Activated naive CD4-positive, alpha-beta T cell treated with anti-CD3 and anti-CD28 coated beads, Interleukin-2, amount 50 U/mL, for 24 hours (primary cell): ENCODE results near the gene COL13A1.

ENCODE experiments used
- H3K27ac Mint-ChIP-seq: one replicate; pipeline ENCODE4 v1.8.0; 2021; ENCODE audit warnings: mild to moderate bottlenecking, mixed read lengths
- H3K27me3 Mint-ChIP-seq: one replicate; pipeline ENCODE4 v1.8.0; 2021; ENCODE audit warnings: mixed read lengths
- H3K36me3 Mint-ChIP-seq: one replicate; pipeline ENCODE4 v1.8.0; 2021; ENCODE audit warnings: mixed read lengths
- H3K4me1 Mint-ChIP-seq: one replicate; pipeline ENCODE4 v1.8.0; 2021; ENCODE audit warnings: mixed read lengths
- H3K4me3 Mint-ChIP-seq: one replicate; pipeline ENCODE4 v1.8.0; 2021; ENCODE audit warnings: mild to moderate bottlenecking, mixed read lengths
- H3K9me3 Mint-ChIP-seq: one replicate; pipeline ENCODE4 v1.8.0; 2021; ENCODE audit warnings: mixed read lengths

COL13A1 gene

DNA sequence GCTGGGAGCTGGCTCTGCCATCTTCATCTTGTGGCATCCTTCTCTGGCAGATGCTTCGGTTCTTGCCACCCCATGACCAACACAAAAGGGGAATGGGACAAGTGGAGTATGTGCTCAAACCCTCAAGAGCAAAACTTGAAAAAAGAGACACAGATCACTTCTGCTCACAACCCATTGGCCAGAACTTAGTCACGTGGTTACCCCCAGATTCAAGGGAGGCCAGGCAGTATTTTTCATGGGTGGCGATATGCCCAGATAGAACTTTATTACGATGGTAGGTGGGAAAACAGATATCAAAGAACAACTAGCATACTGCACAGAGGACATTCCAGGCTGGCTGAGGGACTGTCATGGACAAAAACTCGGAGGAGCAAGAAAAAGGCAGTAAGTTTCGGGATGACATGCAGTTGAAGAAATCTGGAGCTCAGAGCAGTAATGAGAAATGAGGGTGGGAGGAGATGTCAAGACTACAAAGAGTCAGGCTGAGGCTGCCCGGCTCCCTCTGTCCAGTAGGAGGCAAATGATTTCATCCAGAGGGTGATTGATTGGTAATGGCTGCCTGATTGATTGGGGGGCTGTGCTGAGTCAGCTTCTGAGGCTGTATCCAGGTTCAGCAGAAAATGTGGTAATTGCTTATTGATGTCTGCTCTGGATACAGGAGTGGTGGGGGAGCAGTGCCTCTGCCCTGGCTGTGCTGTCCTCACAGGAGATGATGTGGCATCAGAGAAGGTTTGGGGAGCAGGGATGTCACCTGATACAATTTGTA lies 25.3 kb downstream of the COL13A1 start:
- Mint-ChIP-seq H3K27me3 (peaks cover 5% of the 10 kb centered on the region), H3K4me3 (no peak overlapping the region), H3K4me1 (no peaks in the 10 kb centered on the region)

DNA sequence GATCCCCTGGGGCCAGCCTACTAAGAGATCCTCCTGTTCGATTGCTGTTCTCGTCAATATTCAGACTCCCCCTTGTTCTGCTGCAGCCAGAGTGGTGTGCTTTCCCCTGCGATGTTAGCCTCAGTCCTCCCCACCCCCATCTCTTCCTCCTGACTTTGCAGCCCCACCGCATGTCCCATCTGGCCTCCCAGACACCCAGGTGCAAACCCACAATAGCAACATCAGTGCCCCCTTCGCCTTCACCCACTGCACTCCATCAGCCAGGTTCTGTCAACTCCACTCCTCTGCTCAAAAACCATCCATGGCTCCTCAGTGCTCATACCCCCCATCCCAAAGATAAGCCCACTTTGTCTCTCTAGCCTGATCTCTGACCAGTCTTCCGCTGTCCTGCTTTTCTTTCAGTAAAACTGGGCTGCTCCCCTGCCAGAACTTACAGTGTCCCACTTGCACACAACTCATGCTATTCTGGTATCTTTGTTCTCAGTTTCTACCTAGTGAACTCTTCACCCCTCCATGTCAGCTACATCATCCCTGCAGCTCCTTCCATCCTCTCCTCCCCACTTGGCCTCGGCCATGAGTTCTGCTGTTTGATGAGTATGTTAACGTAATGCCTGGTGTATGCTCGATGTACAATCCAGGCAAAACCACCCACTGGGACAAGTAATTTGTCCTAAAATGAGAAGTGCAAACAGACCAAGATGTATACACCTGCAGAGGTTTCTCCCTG lies 26.6 kb downstream of the COL13A1 start:
- Mint-ChIP-seq H3K27ac (no peak overlapping the region), H3K9me3 (no peaks in the 10 kb centered on the region), H3K4me1 (no peaks in the 10 kb centered on the region), H3K27me3 (peaks cover 7% of the 10 kb centered on the region), H3K36me3 (no peaks in the 10 kb centered on the region), H3K4me3 (no peak overlapping the region)

More for the DNA sequence above, 25.3 kb downstream of the COL13A1 start:
- Mint-ChIP-seq H3K9me3 (no peaks in the 10 kb centered on the region), H3K27ac (no peak overlapping the region), H3K36me3 (no peaks in the 10 kb centered on the region)

DNA sequence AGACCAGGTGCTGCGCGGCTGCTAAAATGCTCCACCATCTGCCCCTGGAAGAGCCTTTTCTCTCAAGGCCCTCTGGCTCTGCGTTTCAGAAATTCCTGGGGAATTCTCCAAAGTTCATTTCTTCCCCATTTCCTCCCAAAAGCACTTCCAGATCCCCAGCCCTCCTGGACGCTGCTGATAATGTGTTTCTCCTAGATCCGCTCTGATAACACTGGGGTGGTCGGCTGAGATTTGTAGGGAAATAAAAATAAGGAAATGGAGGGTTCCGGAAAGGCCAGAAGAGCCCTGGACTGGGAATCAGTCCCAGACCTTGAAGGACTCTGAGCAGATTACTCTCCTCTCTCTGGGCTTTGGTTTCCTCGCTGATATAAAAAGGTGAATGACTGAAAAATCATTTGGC lies 28.1 kb downstream of the COL13A1 start:
- Mint-ChIP-seq H3K4me1 (no peaks in the 10 kb centered on the region), H3K36me3 (no peaks in the 10 kb centered on the region), H3K27ac (no peak overlapping the region), H3K9me3 (no peaks in the 10 kb centered on the region), H3K27me3 (peaks cover 10% of the 10 kb centered on the region), H3K4me3 (no peak overlapping the region)

DNA sequence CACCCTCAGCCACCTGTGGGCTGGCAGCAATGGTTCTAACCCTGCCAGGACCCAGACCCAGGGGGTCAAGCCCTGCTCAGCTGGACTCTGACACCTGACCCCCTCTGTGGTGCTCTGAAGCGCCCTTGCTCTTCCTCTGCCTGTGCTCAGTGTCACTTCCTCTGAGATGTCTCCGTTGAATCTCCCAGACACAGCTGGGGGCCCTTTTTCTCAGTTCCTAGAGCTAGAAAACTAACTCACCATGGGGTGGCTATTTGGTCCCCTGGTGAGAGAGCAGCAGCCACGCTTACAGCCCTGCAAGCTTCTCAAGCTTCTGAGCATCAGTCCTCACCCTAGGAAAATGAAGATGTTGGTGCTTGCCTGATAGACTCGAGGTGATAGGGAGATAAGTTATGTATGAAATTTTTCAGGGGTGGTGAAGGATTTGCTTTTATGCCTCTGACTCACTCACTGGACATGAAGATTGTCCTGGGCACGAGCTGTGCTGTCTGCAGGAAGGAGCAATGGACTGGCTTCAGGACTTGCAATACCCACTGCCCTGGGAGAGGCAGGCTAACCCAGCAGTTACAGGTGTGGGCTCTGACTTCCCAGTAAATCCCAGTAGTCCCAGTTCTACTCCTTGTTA lies 29.6 kb downstream of the COL13A1 start:
- no peak overlapping the region for H3K4me3 Mint-ChIP-seq
- H3K4me1 Mint-ChIP-seq: no peaks in the 10 kb centered on the region
- H3K9me3 Mint-ChIP-seq: no peaks in the 10 kb centered on the region
- H3K36me3 Mint-ChIP-seq: no peaks in the 10 kb centered on the region
- H3K27me3 Mint-ChIP-seq: peaks cover 13% of the 10 kb centered on the region
- H3K27ac Mint-ChIP-seq: no peak overlapping the region

DNA sequence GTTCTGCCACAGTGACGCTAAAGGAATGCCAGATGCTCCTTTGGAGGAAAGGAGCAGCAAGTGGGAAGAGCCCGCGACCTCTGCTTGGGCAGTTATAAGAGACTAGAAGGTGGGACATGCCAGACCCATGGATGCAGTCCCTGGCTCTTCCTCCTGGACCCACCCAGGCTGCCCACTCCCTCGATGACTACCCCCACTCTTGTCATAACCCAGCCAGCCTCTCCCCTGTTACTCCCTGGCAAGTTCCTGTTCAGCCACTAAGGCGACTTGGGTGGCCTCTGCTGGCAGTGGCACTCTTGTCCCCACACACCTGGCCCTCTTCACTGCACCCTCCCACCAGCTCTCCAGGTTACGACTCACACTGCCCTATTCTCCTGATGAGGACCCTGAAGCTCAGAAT lies 33.5 kb downstream of the COL13A1 start:
- no peak overlapping the region for H3K4me3 Mint-ChIP-seq
- H3K27ac Mint-ChIP-seq: no peak overlapping the region
- H3K9me3 Mint-ChIP-seq: no peaks in the 10 kb centered on the region
- H3K27me3 Mint-ChIP-seq: peaks cover 8% of the 10 kb centered on the region
- no peaks in the 10 kb centered on the region for H3K36me3 Mint-ChIP-seq
- H3K4me1 Mint-ChIP-seq: no peaks in the 10 kb centered on the region

DNA sequence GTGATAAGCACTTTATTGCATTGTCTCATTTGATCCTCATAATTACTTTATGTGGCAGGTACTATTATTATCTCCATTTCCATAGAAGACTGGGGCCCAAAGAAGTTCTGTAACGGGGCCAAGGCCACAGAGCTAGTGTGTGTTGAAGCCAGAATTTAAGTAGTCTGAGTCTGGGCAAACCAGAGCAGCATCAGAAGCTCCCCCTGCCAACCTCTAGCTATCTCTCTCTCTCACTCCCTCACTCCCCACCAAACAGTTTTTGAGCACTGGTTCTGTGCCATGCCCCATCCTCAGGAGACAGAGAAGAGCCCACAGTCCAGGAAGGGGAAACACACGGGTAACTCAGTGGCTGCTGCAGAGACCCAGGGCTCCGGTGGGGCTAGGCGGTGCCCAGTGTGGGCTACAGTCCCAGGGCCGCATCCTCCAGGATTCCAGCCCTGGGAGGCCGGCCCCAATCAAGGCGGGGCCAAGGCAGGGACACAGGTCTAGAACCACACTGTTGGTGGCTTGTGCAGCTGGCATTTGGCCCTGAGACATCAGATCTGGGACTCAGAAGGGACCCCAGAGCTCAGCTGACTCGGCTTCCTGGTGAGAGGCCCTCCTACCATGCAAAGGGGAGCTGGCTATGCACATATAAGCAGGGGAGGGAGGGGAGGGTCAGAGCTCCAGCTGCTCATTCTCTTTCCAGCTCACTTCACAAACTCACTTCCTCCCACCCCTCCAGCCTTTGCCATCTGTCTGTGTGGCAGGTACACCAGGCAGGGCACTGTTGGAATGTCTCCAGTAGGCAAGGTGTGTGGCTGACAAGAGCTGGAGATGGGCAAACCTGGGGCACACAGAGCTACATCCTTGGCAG lies 34.4 kb downstream of the COL13A1 start:
- Mint-ChIP-seq H3K27me3 (peaks cover 8% of the 10 kb centered on the region), H3K4me1 (no peaks in the 10 kb centered on the region), H3K36me3 (no peaks in the 10 kb centered on the region), H3K9me3 (no peaks in the 10 kb centered on the region), H3K4me3 (no peak overlapping the region), H3K27ac (no peak overlapping the region)

DNA sequence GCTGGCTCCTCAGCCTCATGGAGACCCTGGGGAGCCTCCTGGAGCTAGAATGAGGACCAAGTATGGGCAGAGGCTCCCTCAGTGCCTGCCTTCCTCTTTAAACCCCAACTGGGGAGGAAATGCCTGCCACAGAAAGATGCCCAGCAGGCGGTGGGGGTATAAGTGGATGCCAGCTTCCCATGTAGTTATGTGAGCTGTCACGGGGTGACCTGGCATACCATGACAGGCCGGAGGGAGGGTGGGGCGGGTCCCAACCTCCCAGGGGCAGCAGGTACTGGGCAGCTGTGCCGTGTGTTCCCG lies 35.0 kb downstream of the COL13A1 start:
- Mint-ChIP-seq H3K4me3 (no peak overlapping the region), H3K4me1 (no peaks in the 10 kb centered on the region), H3K36me3 (no peaks in the 10 kb centered on the region), H3K9me3 (no peaks in the 10 kb centered on the region), H3K27ac (no peak overlapping the region), H3K27me3 (peaks cover 8% of the 10 kb centered on the region)

DNA sequence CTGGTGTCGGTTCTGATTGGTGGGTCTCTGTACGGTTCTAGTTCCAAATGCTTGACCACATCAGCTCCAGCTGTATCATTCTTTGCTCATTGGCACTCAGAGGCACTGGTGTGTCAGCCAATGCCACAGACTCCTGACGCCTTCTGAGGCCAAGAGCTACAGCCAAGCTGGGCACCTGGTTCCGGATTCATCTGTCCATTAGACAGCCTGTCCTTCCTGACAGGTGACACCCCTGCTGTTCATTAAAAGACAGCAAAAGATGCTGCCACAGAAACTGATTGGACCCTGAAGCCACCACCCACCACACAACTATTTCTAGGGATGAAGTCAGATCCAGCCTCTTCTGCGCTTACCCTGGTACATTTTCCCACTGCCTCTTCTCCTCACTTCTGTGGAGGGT lies 35.6 kb downstream of the COL13A1 start:
- H3K27ac Mint-ChIP-seq: no peak overlapping the region
- no peaks in the 10 kb centered on the region for H3K36me3 Mint-ChIP-seq
- peaks cover 7% of the 10 kb centered on the region for H3K27me3 Mint-ChIP-seq
- no peaks in the 10 kb centered on the region for H3K9me3 Mint-ChIP-seq
- H3K4me1 Mint-ChIP-seq: no peaks in the 10 kb centered on the region
- H3K4me3 Mint-ChIP-seq: no peak overlapping the region

DNA sequence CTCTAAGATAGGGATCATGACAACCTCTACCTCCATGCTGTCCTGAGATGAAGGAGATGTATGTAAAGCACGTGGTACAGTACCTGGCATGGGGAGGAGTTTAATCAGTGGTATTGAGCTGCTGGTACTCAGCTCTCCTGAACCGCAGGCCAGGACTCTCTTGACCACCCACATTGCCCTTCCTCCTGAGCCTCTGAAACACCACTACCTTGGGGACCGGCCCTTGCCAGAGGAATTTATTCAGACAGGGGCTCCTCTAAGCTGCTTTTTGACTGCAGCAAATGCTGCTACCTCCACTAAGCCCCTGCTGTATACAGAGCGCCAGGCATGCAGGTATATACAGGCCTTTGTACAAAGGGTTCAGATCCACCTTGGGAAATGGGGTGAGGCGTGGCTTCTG lies 36.7 kb downstream of the COL13A1 start:
- H3K9me3 Mint-ChIP-seq: no peaks in the 10 kb centered on the region
- no peak overlapping the region for H3K4me3 Mint-ChIP-seq
- no peaks in the 10 kb centered on the region for H3K36me3 Mint-ChIP-seq
- peaks cover 6% of the 10 kb centered on the region for H3K27me3 Mint-ChIP-seq
- no peak overlapping the region for H3K27ac Mint-ChIP-seq
- H3K4me1 Mint-ChIP-seq: no peaks in the 10 kb centered on the region

DNA sequence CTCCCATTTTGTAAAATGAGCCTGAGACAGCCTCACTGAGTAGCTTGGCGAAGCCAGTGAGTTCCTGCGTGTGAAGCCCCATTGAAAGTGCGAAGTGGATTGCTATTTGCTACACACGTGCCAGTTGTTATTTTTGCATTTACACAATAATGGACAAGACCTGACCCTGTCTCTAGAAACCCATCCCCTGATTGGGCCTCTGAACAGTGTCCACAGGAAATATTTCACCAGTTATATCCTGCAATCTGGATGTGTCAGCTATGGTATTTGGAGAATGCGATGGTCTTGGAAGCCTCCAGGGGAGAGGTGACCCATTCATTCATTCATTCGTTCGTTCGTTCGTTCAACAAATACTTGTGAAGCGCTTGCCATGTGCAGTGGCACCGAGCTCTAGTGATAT lies 37.1 kb downstream of the COL13A1 start:
- H3K27ac Mint-ChIP-seq: no peak overlapping the region
- H3K27me3 Mint-ChIP-seq: peaks cover 4% of the 10 kb centered on the region
- H3K9me3 Mint-ChIP-seq: no peaks in the 10 kb centered on the region
- H3K4me1 Mint-ChIP-seq: no peaks in the 10 kb centered on the region
- H3K36me3 Mint-ChIP-seq: no peaks in the 10 kb centered on the region
- H3K4me3 Mint-ChIP-seq: no peak overlapping the region

DNA sequence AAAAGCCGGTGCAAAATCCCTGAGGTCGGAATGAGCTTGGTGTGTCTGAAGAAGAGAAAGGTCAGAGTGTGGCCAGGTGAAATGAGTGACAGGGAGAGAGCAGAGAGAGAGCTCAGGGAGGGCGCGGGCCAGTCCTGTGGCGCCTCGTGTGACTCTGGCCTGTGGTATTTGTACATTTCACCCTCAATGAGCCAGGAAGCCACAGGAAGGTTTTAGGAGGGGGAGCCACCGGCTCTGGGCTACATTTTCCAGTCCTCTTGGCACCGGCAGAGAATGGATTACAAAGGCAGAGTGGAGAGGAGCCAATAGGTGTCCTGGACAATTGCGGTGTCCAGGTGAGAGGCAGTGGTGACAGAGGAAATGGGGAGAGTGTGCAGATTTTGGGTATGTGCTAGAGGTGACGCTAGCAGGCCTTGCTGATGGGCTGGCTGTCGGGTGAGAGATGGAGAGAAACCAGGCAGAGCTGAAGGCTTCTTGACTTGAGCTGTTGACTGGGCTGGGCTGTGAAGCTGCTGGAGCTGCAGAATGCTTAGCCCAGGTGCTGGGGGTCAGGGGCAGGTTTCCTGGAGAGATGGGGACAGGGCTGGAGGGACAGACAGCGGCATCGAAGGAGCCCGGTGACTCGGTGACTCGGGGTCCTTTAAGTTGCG lies 38.1 kb downstream of the COL13A1 start:
- Mint-ChIP-seq H3K27me3 (peaks cover 2% of the 10 kb centered on the region), H3K27ac (no peak overlapping the region), H3K9me3 (no peaks in the 10 kb centered on the region), H3K4me1 (no peaks in the 10 kb centered on the region), H3K4me3 (no peak overlapping the region), H3K36me3 (no peaks in the 10 kb centered on the region)

DNA sequence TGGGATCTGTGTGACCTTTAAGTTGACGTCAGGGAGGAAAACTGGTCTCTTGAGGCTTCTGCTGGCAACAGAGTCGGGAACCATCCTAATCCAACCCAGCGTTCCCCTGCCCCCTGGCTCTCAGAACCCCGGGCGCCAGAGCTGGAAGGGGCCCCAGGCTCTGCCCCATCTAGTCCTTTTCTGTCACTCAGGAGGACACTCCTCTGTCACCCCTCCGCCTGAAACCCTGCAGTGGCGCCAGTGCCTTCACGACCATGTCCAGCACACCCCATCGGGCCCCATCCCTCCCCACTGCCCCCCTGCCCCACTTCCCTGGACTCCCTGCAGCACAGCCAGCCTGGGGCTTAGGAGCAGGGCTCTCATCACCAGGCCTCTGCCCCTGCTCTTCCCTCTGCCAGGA lies 39.1 kb downstream of the COL13A1 start:
- H3K27ac Mint-ChIP-seq: no peak overlapping the region
- peaks cover 3% of the 10 kb centered on the region for H3K27me3 Mint-ChIP-seq
- no peaks in the 10 kb centered on the region for H3K4me1 Mint-ChIP-seq
- H3K36me3 Mint-ChIP-seq: no peaks in the 10 kb centered on the region
- no peaks in the 10 kb centered on the region for H3K9me3 Mint-ChIP-seq
- H3K4me3 Mint-ChIP-seq: no peak overlapping the region

DNA sequence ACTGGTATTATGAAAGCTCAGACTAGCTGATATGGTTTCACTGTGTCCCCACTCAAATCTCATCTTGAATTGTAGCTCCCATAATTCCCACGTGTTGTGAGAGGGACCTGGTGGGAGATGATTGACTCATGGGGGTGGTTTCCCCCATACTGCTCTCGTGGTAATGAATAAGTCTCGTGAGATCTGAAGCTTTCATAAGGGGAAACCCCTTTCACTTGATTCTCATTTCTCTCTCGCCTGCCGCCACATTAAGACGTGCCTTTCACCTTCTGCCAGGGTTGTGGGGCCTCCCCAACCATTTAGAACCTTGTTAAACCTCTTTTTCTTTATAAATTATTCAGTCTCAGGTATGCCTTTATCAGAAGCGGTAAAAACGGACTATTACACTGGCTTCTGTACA lies 40.3 kb downstream of the COL13A1 start:
- Mint-ChIP-seq H3K27ac (no peak overlapping the region), H3K27me3 (peaks cover 7% of the 10 kb centered on the region), H3K36me3 (no peaks in the 10 kb centered on the region), H3K9me3 (no peaks in the 10 kb centered on the region), H3K4me3 (no peak overlapping the region), H3K4me1 (no peaks in the 10 kb centered on the region)

DNA sequence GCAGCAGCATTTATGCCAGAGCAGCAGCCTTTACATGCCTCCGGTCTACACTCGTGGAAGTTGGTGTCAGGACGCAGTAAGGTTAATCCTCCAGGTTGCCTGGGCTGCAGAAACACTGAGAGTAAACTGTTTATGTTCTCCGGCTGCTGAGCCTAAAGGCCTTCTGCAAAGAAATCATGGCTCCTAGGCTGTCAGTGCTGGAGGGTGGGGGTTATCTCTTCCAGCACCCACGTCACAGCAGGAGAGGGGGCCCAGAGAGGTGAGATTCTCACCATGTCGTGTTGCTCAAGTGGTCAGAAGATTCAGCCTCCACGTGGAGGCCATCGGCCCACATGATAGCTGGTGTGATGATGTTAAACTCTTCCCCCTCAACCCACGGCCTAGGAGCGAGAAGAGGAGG lies 41.2 kb downstream of the COL13A1 start:
- Mint-ChIP-seq H3K4me1 (no peaks in the 10 kb centered on the region), H3K9me3 (no peaks in the 10 kb centered on the region), H3K4me3 (no peak overlapping the region), H3K27ac (no peak overlapping the region), H3K27me3 (peaks cover 13% of the 10 kb centered on the region), H3K36me3 (no peaks in the 10 kb centered on the region)

DNA sequence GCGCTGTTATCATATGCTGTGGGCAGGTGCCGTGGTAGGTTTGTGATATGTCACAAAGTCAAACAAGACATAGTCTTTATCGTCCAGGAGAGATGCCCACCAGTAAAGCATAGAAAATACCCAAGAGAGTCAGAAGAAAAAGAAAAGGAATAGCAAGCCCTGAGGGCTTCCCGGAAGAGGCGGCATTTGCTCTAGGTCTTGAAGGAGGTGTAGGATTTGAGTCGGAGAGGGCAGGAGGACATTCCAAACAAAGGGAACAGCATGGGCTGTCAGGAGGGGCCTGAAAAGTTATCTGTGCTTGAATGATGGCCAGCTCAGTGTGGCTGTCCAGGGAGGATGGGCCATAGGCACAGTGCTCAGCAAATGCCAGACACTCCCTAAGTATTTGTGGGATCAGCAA lies 42.2 kb downstream of the COL13A1 start:
- no peak overlapping the region for H3K27ac Mint-ChIP-seq
- H3K9me3 Mint-ChIP-seq: no peaks in the 10 kb centered on the region
- H3K4me3 Mint-ChIP-seq: no peak overlapping the region
- peaks cover 14% of the 10 kb centered on the region for H3K27me3 Mint-ChIP-seq
- H3K4me1 Mint-ChIP-seq: no peaks in the 10 kb centered on the region
- H3K36me3 Mint-ChIP-seq: no peaks in the 10 kb centered on the region
